Measurements from ENCODE around the gene ARHGAP44.

- TF ChIP-seq CTCF (conservative IDR thresholded peaks at IDR 0.05; ENCODE audit: low read length) (no peak), EZH2phosphoT487 (IDR thresholded peaks at IDR 0.05; ENCODE audit: borderline replicate concordance) (no peak)
Observed at GRCh38 chr17:12900474-12900873, 111.2 kb downstream of the ARHGAP44 start.
